Middle frontal gyrus (tissue), 1 donor: ENCODE data around the gene DARS1.
A peak's percentile ranks its signal among the peaks of the same experiment; 100 is the strongest.
"Not testable (repeated sequence)": the region's sequence is repeated elsewhere in the genome, so short reads cannot be mapped to it uniquely, and the experiment has no call there.

Experiments used
- DNase-seq: peaks from one replicate; pipeline ENCODE4 v3.0.0-alpha.2; 2015; ENCODE audit warnings: low spot score; ENCODE audit errors: extremely low spot score

The DARS1 gene

GRCh38 chr2:135885709-135886108 is 99.7 kb downstream of the DARS1 start:
- no peak for DNase-seq

GRCh38 chr2:135882415-135882814 is 103.0 kb downstream of the DARS1 start:
- DNase-seq: no peak

DNA sequence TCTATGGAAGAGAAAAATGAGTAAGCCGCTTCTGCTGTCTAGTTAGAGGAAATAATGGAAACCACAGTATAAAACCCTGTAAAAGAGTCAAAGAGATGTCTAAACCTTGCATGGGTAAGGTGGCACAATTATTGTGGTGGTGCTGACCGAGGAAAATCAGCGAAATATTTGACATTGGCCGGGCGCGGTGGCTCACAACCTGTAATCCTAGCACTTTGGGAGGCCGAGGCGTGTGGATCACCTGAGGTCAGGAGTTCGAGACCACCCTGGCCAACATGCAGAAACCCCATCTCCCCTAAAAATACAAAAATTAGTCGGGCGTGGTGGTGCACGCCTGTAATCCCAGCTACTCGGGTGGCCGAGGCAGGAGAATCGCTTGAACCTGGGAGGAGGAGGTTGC is 108.7 kb downstream of the DARS1 start:
- not testable (repeated sequence) for DNase-seq

- peak; percentile 91 for DNase-seq
Observed at GRCh38 chr2:135876066-135876711, 109.2 kb downstream of the DARS1 start, which contains the start of gene MCM6. TSS of gene MCM6 (minus strand) at chr2:135876443. CDS start at chr2:135876365, 78 bp downstream.

- DNase-seq: no peak
Observed at GRCh38 chr2:135875491-135876065, 109.8 kb downstream of the DARS1 start.

- DNase-seq: no peak
Observed at GRCh38 chr2:135874777-135875365, 110.6 kb downstream of the DARS1 start.

- no peak for DNase-seq
Observed at GRCh38 chr2:135870571-135870970, 114.9 kb downstream of the DARS1 start.

DNA sequence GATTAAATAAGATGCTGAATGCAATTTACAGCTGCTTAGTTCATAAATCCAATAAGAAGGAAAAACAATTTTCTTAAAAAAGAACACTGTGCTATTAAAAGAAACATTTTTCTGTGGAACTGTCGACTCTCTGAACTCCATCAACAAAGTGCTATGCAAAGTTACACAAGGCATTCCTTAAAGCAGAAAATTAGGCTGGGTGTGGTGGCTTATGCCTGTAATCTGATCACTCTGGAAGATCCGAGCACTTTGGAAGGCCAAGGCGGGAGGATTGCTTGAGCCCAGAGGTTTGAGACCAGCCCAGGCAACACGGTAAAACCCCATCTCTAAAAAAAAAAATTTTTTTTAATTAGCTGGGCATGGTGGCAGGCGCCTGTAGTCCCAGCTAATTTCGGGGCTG is 122.2 kb downstream of the DARS1 start:
- no peak for DNase-seq

DNA sequence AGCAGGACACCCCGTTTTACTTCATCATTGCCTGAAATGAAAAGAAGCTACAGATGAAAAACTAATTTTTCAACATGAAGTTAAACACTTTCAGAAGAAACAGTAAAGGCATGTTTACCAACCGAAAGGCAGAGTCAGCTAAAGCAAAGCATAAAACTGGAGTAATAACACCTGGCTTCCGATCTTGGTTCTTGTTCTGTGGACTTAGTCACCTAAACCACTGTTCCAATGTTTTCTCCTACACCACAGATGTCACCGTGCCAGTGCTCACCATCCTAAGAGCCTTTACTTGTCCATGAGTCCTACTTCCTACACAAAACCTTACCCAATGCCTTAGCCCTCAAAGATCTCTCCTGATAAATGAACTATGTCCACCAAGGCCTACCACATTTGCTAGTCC is 122.7 kb downstream of the DARS1 start:
- DNase-seq: no peak
